Dendritic cell treated with granulocyte-macrophage colony-stimulating factor and Interleukin-4, amounts not matched to agents 40 ng/mL and 50 ng/mL, for 4 days (primary cell): ENCODE data around the gene MORN2.
"Not testable (repeated sequence)": the region's sequence is repeated elsewhere in the genome, so short reads cannot be mapped to it uniquely, and the experiment has no call there.

ENCODE experiments used
- H3K27ac Mint-ChIP-seq: one replicate; pipeline ENCODE4 v1.8.0; 2022; ENCODE audit warnings: mild to moderate bottlenecking, mixed read lengths
- H3K27me3 Mint-ChIP-seq: one replicate; pipeline ENCODE4 v1.8.0; 2022; ENCODE audit warnings: mild to moderate bottlenecking, mixed read lengths
- H3K36me3 Mint-ChIP-seq: one replicate; pipeline ENCODE4 v1.8.0; 2022; ENCODE audit warnings: low read depth, mixed read lengths
- H3K4me1 Mint-ChIP-seq: one replicate; pipeline ENCODE4 v1.8.0; 2022; ENCODE audit warnings: low read depth, mixed read lengths
- H3K4me3 Mint-ChIP-seq: one replicate; pipeline ENCODE4 v1.8.0; 2022; ENCODE audit warnings: mild to moderate bottlenecking, moderate library complexity, mixed read lengths
- H3K9me3 Mint-ChIP-seq: one replicate; pipeline ENCODE4 v1.8.0; 2022; ENCODE audit warnings: mixed read lengths
- intact Hi-C: fragments of 100-400 bp; cut with micrococcal nuclease; formaldehyde crosslinking; loops from one replicate; pipeline ENCODE4 v1.15.0; 2022

MORN2 gene

DNA sequence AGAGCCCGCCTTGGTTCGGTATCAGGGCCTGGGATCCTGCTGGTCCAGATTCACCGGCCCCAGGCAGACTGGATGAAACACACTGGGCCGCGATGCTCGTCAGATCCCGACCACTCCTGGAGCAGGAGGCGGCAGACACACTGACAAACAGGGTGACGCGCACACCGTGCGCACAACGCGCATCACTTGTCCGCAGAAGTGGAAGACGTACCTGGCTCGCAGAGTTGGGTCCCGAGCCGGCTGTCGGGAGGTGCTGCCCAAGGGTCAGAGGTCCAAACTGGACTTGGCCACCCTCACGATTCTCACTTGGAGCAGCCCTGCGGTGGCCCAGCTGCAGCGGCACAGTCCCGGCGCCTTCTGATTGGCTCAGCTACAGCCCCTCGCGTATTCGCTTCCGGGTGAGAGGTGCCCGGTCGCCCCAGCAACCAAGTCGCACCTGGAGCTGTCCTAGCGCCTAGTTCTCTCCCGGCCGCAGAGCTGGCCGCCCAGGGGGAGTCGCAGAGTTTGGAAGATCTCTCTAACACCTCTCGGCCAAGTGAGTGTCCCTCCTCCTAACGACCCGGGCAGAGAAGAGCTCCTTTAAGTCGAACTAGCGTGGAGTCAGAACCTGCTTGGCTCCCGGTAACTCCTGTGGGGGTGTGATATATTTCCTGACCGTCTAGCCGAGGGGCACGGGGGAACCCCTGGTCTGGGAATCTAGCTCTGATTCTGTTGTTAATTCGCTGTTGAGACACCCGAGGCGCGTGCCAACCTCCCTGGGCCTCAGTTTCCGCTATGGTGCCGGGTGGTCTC lies at the start of gene MORN2, which contains the start of gene DHX57:
Gene MORN2 (plus strand): TSS at position 401 of the 792 bp plus-strand sequence.
Gene DHX57 (minus strand): TSS at position 359 of the 792 bp plus-strand sequence. CDS start 7,529 bp downstream, outside the sequence.
- Mint-ChIP-seq H3K27ac (peak within 1 kb of the TSS; percentile 85), H3K9me3 (peaks cover 19% of the 10 kb centered on the region), H3K27me3 (no peaks in the 10 kb centered on the region), H3K4me3 (peak within 1 kb of the TSS; percentile 85), H3K36me3 (peaks cover 34% of the 10 kb centered on the region), H3K4me1 (peaks cover 27% of the 10 kb centered on the region)
- intact Hi-C loops: loop anchor here (2.0 to 10.0 kb wide), 2 partner anchors 101 to 125 kb away; partner anchors contain the start of genes GEMIN6 and SRSF7

DNA sequence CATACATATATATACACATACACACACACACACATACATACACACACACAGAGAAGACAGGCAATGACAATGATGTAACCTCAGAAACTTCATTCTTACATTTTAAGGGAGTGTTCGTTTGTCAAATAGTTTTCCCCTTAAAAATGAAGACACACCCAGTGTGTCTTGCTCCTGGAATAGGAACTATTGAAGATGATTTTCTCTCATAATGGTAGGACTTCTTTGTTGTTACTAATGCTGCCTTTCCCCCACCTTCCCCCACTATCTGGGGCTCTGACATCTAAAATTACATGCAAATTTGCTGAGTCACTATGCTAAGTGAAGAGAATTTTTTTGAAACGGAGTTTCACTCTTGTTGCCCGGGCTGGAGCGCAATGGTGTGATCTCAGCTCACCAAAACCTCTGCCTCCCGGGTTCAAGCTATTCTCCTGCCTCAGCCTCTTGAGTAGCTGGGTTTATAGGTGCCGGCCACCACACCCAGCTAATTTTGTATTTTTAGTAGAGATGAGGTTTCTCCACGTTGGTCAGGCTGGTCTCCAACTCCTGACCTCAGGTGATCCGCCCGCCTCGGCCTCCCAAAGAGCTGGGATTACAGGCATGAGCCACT lies 48.1 kb upstream of the MORN2 start:
- H3K4me1 Mint-ChIP-seq: peaks cover 24% of the 10 kb centered on the region
- intact Hi-C loops: not testable (repeated sequence)
- H3K27ac Mint-ChIP-seq: peak overlapping the region; percentile 82

DNA sequence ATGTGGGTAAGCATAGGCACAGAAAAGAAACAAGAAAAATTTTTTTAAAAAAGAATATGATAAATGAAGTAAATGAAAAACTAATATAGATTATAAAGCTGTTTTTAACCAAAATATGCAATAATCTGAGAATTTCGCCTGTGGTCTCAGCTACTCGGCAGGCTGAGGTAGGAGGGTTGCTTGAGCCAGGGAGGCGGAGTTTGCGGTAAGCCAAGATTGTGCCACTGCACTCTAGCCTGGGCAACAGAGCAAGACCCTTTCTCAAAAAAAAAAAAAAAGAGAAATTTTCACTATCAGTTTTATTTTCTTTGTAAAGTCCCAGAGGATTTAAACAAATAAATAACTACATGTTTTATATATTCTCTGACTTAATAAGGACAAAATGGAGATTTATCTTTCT lies 47.3 kb upstream of the MORN2 start:
- Mint-ChIP-seq H3K9me3 (no peaks in the 10 kb centered on the region), H3K27ac (peak overlapping the region; percentile 82), H3K36me3 (peaks cover 33% of the 10 kb centered on the region), H3K4me3 (no peak overlapping the region), H3K27me3 (no peaks in the 10 kb centered on the region), H3K4me1 (peaks cover 31% of the 10 kb centered on the region)
- intact Hi-C loops: no loop called here

More for the DNA sequence above, 48.1 kb upstream of the MORN2 start:
- peaks cover 36% of the 10 kb centered on the region for H3K36me3 Mint-ChIP-seq
- H3K27me3 Mint-ChIP-seq, H3K9me3 Mint-ChIP-seq: not testable (repeated sequence)
- peak overlapping the region; percentile 20 for H3K4me3 Mint-ChIP-seq

DNA sequence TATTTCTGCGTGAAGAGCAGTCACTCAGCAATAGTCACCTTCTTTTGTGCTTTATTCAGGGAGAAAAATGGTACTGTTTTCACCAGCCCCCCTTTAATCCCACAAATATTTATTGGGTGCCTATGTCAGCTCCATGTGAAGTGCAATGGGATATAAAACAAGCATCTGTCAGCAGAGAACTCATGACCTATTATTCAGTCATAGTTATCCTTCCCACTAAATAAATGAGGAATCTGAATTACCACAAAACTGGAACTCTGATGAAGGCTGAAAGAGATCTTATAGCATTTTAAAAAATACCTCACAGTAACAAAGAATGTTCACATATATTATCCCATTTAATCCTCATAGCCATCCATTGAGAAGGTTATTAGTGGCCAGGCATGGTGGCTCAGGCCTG lies 45.8 kb upstream of the MORN2 start:
- peaks cover 21% of the 10 kb centered on the region for H3K36me3 Mint-ChIP-seq
- peaks cover 40% of the 10 kb centered on the region for H3K4me1 Mint-ChIP-seq
- no peak overlapping the region for H3K4me3 Mint-ChIP-seq
- intact Hi-C loops: loop anchor here (2.0 kb wide), 1 partner anchor 13 kb away; no protein-coding TSS in a partner anchor
- peak overlapping the region; percentile 87 for H3K27ac Mint-ChIP-seq
- H3K27me3 Mint-ChIP-seq: no peaks in the 10 kb centered on the region
- H3K9me3 Mint-ChIP-seq: no peaks in the 10 kb centered on the region

DNA sequence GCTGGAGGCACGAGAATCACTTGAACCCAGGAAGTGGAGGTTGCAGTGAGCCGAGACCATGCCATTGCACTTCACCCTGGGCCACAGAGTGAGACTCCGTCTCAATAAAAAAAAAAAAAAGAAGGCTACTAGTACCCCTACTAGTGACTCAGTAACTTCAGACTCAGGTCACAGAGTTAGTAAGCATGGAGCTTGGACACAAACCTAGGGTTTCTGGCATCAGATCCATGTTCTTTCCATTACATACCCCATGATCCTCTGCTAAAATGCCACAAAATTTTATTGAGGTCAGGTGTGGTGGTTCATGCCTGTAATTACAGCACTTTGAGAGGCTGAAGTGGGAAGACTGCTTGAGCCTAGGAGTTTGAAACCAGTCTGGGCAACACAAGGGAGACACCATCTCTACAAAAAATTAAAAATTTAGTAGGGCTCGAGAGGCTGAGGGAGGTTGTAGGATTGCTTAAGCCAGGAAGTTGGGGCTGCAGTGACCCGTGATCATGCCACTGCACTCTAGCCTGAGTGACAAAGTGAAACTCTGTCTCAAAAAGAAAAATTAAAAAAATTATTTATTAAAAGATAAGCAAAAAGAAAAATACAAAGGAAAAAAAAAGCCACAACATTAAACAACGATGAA lies 45.1 kb upstream of the MORN2 start:
- no peaks in the 10 kb centered on the region for H3K27me3 Mint-ChIP-seq
- intact Hi-C loops: loop anchor here (2.0 kb wide), 1 partner anchor 14 kb away; no protein-coding TSS in a partner anchor
- H3K27ac Mint-ChIP-seq: peak overlapping the region; percentile 87
- H3K9me3 Mint-ChIP-seq: no peaks in the 10 kb centered on the region
- peaks cover 17% of the 10 kb centered on the region for H3K36me3 Mint-ChIP-seq
- H3K4me1 Mint-ChIP-seq: peaks cover 46% of the 10 kb centered on the region
- H3K4me3 Mint-ChIP-seq: no peak overlapping the region

DNA sequence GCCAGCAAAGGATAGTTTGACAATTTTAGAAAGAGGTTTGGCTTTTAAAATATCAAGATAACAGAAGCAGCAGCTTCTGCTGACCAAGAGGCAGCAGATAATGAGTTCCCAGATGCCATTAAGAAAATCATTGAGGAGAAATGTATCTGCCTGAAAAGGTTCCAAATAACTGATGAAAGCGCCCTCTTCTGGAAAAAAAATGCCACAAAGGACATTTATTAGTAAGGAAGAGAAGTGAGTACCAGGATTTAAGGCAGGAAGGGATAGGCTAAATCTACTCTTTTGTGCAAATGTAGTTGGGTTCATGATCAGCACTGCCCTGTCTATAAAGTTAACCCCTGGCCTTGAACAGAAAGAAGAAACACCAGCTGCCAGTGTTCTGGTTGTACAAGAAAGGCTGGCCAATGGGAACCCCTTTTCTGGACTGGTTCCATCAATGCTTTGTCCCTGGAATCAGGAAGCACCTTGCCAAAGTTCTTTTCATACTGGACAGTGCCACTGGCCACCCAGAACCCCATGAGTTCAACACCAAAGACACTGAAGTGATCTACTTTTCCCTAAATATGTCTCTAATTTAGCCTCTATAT lies 40.7 kb upstream of the MORN2 start:
- peak overlapping the region; percentile 79 for H3K27ac Mint-ChIP-seq
- intact Hi-C loops: loop anchor here (5.0 kb wide), 1 partner anchor 83 kb away; the partner anchor contains the start of gene SRSF7
- peaks cover 13% of the 10 kb centered on the region for H3K36me3 Mint-ChIP-seq

DNA sequence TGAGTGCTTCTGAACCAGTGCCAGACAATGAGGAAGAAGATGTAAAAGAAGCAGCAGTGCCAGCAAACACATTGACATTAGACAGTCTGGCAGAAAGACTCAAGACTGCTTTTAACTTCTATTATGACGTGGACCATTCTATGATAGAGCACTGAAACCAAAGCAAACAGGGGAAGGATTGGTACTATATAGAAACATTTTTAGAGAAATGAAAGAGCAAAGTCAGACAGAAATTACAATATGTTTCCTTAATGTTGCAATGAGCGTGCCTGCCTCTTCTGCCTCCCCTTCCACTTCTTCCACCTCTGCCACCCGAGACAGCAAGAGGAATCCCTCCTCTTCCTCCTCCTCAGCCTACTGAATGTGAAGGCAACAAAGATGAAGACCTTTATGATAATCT lies 39.8 kb upstream of the MORN2 start:
- Mint-ChIP-seq H3K27me3 (no peaks in the 10 kb centered on the region), H3K9me3 (no peaks in the 10 kb centered on the region), H3K4me1 (peaks cover 59% of the 10 kb centered on the region), H3K27ac (peak overlapping the region; percentile 79), H3K36me3 (peaks cover 13% of the 10 kb centered on the region), H3K4me3 (no peak overlapping the region)
- intact Hi-C loops: loop anchor here (5.0 kb wide), 1 partner anchor 84 kb away; the partner anchor contains the start of gene SRSF7

More for the DNA sequence above, 40.7 kb upstream of the MORN2 start:
- Mint-ChIP-seq H3K4me3 (no peak overlapping the region), H3K9me3 (no peaks in the 10 kb centered on the region), H3K4me1 (peaks cover 66% of the 10 kb centered on the region), H3K27me3 (no peaks in the 10 kb centered on the region)

DNA sequence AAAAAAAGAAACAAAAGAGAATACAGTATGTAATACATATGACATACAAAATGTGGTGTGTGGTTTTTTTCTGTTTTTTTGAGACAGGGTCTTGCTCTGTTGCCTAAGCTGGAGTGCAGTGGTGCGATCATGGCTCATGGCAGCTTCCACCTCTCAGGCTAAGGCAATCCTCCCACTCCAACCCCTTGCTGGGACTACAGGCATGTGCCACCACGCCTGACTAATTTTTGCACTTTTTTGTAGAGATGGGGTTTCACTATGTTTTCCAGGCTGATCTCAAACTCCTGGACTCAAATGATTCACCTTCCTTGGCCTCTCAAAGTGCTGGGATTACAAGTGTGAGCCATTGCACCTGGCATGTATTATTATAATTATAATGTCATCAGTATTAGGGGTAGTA lies 39.0 kb upstream of the MORN2 start:
- H3K27ac Mint-ChIP-seq: peak overlapping the region; percentile 79
- H3K9me3 Mint-ChIP-seq: no peaks in the 10 kb centered on the region
- peaks cover 17% of the 10 kb centered on the region for H3K36me3 Mint-ChIP-seq
- no peaks in the 10 kb centered on the region for H3K27me3 Mint-ChIP-seq
- H3K4me1 Mint-ChIP-seq: peaks cover 59% of the 10 kb centered on the region
- intact Hi-C loops: loop anchor here (5.0 kb wide), 1 partner anchor 84 kb away; the partner anchor contains the start of gene SRSF7
- H3K4me3 Mint-ChIP-seq: no peak overlapping the region

DNA sequence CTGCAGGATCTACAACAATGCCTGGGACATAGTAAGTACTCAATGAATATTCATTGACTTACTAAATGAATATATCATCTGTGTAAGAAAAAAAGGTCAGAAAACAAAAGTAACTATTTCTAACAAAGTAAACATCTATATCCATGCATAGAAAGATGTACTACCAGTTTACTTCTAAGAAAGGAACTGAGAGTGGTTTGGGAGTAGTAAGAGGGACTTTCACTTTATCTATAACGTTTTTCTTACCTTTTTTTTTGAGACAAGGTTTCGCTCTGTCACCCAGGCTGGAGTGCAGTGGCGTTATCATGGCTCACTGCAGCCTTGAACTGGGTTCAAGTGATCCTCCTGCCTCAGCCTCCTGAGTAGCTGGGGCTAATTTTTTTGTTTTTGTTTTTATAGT lies 25.7 kb upstream of the MORN2 start:
- H3K36me3 Mint-ChIP-seq: peaks cover 73% of the 10 kb centered on the region
- no peaks in the 10 kb centered on the region for H3K27me3 Mint-ChIP-seq
- intact Hi-C loops: no loop called here
- no peak overlapping the region for H3K27ac Mint-ChIP-seq
- H3K4me3 Mint-ChIP-seq: no peak overlapping the region
- H3K9me3 Mint-ChIP-seq: no peaks in the 10 kb centered on the region
- peaks cover 6% of the 10 kb centered on the region for H3K4me1 Mint-ChIP-seq

DNA sequence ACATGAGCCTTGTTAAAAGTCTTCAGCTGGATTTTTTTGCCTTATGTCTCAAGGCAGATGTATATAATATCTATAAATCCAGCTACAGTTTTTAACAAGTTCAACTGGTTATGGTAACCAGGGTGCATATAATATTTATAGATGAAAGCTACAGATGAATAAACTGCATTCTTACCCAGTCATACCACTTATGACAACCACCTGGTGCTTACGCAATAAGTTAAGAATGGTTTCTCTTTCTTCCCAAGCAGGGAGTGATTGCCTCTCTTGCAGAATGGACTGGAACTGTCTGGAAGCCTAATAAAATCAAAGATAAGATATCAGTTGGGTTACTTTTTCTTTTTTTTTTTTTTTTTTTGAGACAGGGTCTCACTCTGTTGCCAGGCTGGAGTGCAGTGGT lies 19.6 kb upstream of the MORN2 start:
- Mint-ChIP-seq H3K4me3 (no peak overlapping the region), H3K9me3 (no peaks in the 10 kb centered on the region), H3K27me3 (no peaks in the 10 kb centered on the region), H3K4me1 (no peaks in the 10 kb centered on the region), H3K36me3 (peaks cover 65% of the 10 kb centered on the region), H3K27ac (no peak overlapping the region)
- intact Hi-C loops: no loop called here

DNA sequence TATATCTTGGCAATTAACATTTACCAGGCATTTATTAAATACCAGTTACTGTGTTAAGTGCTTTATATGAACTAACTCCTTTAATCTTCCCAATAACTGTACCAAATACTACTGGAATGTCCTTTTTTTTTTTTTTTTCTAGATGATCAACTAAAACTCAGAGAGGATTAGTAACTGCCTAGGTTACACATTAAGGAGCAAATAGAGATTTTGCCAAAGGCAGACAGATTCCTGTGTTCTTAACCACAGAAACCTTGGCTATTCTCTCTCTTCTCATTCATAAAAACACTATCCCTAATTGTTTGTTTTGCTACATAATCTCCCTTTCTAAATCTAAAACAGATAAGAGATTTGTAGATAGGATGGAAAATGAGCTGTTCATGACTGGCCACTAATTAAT lies 13.3 kb upstream of the MORN2 start:
- H3K36me3 Mint-ChIP-seq: peaks cover 56% of the 10 kb centered on the region
- no peak overlapping the region for H3K4me3 Mint-ChIP-seq
- H3K9me3 Mint-ChIP-seq: peaks cover 13% of the 10 kb centered on the region
- H3K4me1 Mint-ChIP-seq: no peaks in the 10 kb centered on the region
- H3K27ac Mint-ChIP-seq: no peak overlapping the region
- intact Hi-C loops: no loop called here
- H3K27me3 Mint-ChIP-seq: no peaks in the 10 kb centered on the region

DNA sequence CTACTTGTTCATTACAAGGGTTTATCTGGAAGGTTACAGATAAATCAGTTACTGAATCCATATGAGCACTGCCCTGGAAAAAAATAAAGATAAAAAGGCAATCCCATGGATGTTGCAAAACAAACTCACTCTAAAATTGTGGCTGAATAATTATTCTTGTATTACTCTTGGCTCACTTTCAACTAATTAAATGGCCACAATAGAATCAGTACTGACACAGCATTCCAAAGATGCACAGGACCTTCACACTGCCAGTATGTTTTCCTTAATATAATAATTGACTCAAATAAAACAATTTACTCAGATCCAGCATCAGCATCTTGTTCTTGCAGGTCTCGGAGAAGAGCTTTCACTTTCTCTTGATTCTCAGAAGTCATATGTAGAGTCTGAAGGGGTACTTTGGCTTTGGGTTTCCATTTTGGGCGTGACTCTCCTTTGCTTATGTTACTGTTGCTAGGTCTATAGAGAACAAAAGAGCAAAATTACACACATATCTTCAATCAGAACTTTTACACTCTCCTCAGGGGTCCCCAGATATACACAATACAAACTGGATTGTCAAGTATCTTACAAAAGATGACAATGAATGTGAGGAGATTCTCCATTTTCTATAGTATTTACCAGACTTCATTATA lies 12.6 kb upstream of the MORN2 start:
- no peaks in the 10 kb centered on the region for H3K4me1 Mint-ChIP-seq
- no peak overlapping the region for H3K27ac Mint-ChIP-seq
- peaks cover 57% of the 10 kb centered on the region for H3K36me3 Mint-ChIP-seq
- H3K27me3 Mint-ChIP-seq: no peaks in the 10 kb centered on the region
- H3K9me3 Mint-ChIP-seq: peaks cover 13% of the 10 kb centered on the region
- no peak overlapping the region for H3K4me3 Mint-ChIP-seq
- intact Hi-C loops: no loop called here

DNA sequence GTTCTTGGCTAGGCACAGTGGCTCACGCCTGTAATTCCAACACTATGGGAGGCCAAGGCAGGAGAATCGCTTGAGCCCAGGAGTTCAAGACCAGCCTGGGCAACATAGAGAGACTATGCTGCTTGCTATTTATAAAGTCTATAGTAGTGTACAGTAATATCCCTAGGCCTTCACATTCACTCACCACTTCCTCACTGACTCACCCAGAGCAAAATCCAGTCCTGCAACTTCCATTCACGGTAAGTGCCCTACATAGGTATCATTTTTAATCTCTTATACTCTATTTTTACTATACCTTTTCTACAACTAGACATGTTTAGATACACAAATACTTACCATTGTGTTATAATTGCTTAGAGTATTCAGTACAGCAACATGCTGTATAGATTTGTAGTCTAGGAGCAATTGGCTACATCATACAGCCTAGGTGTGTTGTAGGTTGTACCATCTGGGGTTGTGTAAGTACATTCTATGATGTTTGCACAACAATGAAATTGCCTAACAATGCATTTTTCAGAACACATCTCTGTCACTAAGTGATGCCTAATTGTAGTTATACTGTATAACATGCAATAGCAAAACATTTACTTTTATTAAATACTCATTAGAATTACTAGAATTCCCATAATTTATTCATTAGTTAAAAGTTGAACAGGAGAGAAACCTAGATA lies 8.9 kb upstream of the MORN2 start:
- Mint-ChIP-seq H3K4me3 (no peak overlapping the region), H3K27me3 (no peaks in the 10 kb centered on the region), H3K4me1 (no peaks in the 10 kb centered on the region), H3K27ac (no peak overlapping the region), H3K36me3 (peaks cover 46% of the 10 kb centered on the region), H3K9me3 (peaks cover 32% of the 10 kb centered on the region)
- intact Hi-C loops: no loop called here
